ENCODE results near the gene TRMT1. TPM values are rescaled to one million over a fixed set of nuclear protein-coding genes. Genes with fewer than 3 reads are reported as not detected.

The TRMT1 gene
- total RNA-seq, 4 donors from 2014 or later = 23.2 to 99.4 (median 33.6) TPM

DNA sequence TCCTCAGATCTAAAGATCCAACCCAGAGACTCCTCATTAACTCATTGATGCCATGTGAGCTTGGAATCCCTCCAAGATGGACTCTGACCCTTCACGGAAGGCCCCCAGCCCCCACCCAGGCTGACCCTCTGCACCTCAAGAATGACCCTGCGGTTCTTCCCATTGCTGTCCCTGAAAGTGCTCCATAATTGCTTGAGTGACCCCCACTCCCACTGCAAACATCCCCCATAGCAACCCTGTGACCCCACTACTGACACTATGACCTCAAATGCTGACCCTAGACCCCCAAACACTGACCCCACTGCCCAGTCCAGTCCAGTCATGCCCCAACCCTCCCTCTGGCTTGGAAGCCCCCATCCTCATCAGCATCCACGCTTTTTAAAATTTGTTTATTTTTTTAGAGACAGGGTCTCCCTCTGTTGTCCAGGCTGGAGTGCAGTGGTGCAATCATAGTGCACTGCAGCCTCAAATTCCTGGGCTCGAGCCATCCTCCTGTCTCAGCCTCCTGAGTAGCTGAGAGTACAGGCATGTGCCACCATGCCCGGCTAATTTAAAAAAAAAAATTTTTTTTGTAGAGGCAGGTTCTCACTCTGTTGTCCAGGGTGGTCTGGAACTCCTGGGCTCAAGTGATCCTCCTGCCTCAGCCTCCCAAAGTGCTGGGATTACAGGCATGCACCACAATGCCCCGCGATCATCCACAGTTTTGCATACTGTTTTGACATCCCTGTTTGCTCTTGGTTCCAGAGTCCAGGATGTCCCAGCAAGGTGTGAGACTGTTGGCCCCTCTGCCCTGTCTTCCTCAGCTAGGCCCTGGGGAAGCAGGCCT is 14.7 kb downstream of the TRMT1 start:
- intact Hi-C loops (cut with DNase I; ENCODE audit: low total_unique reads) = no loop called here
- TF ChIP-seq POLR2A (IDR thresholded peaks at IDR 0.05) = no peak
- TF ChIP-seq, protein P1, sequence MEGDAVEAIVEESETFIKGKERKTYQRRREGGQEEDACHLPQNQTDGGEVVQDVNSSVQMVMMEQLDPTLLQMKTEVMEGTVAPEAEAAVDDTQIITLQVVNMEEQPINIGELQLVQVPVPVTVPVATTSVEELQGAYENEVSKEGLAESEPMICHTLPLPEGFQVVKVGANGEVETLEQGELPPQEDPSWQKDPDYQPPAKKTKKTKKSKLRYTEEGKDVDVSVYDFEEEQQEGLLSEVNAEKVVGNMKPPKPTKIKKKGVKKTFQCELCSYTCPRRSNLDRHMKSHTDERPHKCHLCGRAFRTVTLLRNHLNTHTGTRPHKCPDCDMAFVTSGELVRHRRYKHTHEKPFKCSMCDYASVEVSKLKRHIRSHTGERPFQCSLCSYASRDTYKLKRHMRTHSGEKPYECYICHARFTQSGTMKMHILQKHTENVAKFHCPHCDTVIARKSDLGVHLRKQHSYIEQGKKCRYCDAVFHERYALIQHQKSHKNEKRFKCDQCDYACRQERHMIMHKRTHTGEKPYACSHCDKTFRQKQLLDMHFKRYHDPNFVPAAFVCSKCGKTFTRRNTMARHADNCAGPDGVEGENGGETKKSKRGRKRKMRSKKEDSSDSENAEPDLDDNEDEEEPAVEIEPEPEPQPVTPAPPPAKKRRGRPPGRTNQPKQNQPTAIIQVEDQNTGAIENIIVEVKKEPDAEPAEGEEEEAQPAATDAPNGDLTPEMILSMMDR (IDR thresholded peaks at IDR 0.05) = no peak
- H3K4me3 ChIP-seq = peak overlapping the region; percentile 30 to 37
- no peaks in the 10 kb centered on the region for H3K27me3 ChIP-seq
- peaks cover 0 to 14% of the 10 kb centered on the region in 2 donors for H3K4me1 ChIP-seq
- H3K36me3 ChIP-seq = no peaks in the 10 kb centered on the region
- peak overlapping the region; percentile 80 to 87 for H3K27ac ChIP-seq
- peak in 1 of 2 donors; percentile 24 for DNase-seq
- no peaks in the 10 kb centered on the region for H3K9me3 ChIP-seq

DNA sequence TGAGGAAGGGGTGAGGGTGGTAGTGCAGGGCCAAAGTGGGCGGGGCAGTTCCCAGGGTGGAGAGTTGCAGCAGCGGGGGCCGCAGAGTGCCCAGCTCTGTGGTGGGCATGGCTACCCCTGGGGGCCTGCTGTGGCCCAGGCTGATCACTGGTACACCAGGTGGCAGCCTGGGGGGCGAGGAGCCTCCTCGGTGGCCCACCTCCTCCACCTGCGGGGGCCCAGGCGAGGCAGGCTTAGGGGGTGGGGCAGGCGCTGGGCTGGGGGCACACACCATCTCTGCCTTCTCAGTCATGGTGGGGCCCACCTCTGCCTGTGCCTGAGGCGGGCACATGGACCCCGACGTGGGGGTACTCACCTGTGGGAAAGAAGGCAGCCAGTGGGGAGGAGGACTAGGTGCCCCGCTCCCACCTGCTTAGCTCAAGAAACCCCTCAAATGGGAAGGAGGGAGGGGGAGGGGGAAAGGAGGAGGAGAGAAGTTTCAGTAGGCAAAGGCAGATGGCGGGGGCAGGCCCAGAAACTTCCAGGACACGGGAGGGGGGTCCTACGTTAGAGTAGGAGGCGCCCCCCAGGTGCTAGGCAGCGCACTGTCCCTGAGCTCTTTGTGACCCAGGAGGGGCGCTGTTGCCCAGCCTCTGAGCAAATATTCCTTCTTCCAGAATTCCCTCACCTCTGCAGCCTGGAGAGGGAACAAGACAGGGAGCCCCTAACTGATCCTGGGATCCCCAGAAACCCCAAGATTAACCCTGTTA is 15.5 kb downstream of the TRMT1 start:
- Histone ChIP-seq H3K4me1 (peaks cover 0 to 20% of the 10 kb centered on the region in 2 donors), H3K27ac (peak overlapping the region; percentile 80 to 87), H3K27me3 (no peaks in the 10 kb centered on the region), H3K4me3 (no peak overlapping the region), H3K9me3 (no peaks in the 10 kb centered on the region), H3K36me3 (no peaks in the 10 kb centered on the region)
- TF ChIP-seq, protein P1 (IDR thresholded peaks at IDR 0.05) = peak in 1 of 4 experiments; percentile 14
- TF ChIP-seq POLR2A (IDR thresholded peaks at IDR 0.05) = no peak
- DNase-seq = peak in 1 of 2 donors; percentile 43
- intact Hi-C loops (cut with DNase I; ENCODE audit: low total_unique reads) = no loop called here

DNA sequence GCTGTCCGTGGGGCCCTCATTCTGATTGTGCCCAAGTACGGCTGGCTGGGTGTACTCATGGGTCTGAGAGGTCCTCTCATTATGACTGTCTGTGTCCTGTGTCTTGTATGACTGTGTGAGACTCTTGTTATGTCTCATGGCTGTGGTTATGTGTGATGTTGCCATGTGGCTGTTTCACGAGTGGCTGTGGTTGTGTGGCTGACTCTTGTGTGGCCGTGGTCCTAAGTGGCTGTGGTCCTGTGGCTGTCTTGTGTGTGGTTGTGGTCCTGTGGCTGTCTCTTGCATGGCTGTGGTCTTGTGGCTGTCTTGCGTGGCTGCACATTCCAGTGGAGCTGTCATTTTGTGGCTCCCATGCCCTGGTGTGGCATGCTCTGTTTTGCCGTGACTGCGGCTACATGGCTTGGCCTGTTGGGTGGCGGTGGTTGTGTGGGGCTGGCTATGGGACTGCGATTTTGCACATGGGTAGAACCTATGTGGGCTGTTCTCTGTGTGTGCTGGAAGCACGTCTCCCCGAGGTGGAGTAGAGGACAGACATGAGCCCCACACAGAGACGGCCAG is 16.4 kb downstream of the TRMT1 start:
- Histone ChIP-seq H3K27me3 (no peaks in the 10 kb centered on the region), H3K4me3 (no peak overlapping the region), H3K4me1 (peaks cover 0 to 25% of the 10 kb centered on the region in 2 donors), H3K36me3 (no peaks in the 10 kb centered on the region), H3K9me3 (no peaks in the 10 kb centered on the region), H3K27ac (peak overlapping the region; percentile 87 to 93)
- peak in 1 of 2 donors; percentile 26 for DNase-seq
- TF ChIP-seq, protein P1 (IDR thresholded peaks at IDR 0.05) = no peak
- no peak for TF ChIP-seq POLR2A (IDR thresholded peaks at IDR 0.05)
- intact Hi-C loops (cut with DNase I; ENCODE audit: low total_unique reads) = no loop called here

DNA sequence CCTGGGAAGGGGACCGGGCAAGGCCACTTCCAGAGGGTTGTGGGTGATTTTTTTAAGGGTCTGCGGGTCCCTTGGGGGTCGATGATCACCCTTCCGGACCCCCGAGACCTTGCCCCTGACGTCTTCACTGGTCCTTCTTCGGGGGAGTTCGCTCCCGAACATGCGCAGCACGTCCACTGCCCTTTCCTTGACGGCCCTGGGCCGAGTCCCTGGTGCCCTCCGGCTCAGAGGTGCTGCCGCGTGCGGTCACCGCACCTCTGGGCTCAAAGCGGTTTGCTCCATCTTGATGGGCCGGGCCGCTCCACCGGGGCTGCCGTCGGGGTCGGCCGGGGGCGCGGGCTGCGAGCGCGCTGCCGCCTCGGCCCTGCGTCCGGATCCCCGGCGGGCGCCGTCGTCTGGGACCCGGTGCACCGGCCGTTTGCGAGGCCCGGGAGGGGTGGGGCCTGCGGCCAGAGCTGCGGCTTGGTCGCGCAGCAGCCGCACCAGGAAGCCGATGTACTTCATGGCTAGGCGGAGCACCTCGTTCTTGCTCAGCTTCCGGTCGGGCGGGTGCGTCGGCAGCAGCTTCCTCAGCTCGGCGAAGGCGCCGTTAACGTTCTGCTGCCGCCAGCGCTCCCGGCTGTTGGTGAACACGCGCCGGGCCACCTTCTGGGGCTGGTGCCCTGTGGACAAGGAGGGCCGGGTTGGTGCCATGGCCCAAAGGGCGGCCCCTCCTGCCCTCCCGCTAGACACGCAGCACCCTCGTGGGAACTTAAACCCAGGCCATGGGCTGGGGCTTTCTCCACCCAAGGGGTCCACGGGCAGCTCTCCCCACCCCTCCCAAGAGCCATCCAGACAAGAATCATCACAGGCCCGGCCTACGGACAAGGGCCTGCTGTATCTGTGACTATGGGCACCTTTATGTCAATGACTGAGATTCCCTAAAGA is 17.2 kb downstream of the TRMT1 start:
- Histone ChIP-seq H3K36me3 (no peaks in the 10 kb centered on the region), H3K4me3 (peak overlapping the region; percentile 36 to 40), H3K4me1 (peaks cover under 1 to 29% of the 10 kb centered on the region in 2 donors), H3K27ac (peak overlapping the region; percentile 87 to 93), H3K9me3 (no peaks in the 10 kb centered on the region), H3K27me3 (no peaks in the 10 kb centered on the region)
- intact Hi-C loops (cut with DNase I; ENCODE audit: low total_unique reads) = no loop called here
- peak; percentile 70 to 77 for DNase-seq
- TF ChIP-seq, protein P1 (IDR thresholded peaks at IDR 0.05) = no peak
- TF ChIP-seq POLR2A (IDR thresholded peaks at IDR 0.05) = peak; percentile 25 to 35

Measured in uterus (tissue), 4 donors.